ENCODE data around the gene PANX3. TPM values are rescaled to one million over a fixed set of nuclear protein-coding genes. Genes with fewer than 3 reads are reported as not detected.
"Not testable (repeated sequence)": the region's sequence is repeated elsewhere in the genome, so short reads cannot be mapped to it uniquely, and the experiment has no call there.

PANX3 gene
- total RNA-seq, 2 donors from 2014 or later = not detected

GRCh38 chr11:124591430-124591829, 19.8 kb upstream of the PANX3 start:
- H3K27ac ChIP-seq = no peak overlapping the region
- H3K9me3 ChIP-seq = no peaks in the 10 kb centered on the region
- no peaks in the 10 kb centered on the region for H3K27me3 ChIP-seq
- H3K4me1 ChIP-seq = no peaks in the 10 kb centered on the region
- H3K36me3 ChIP-seq = no peaks in the 10 kb centered on the region
- no peak overlapping the region for H3K4me3 ChIP-seq
- no peak for TF ChIP-seq CTCF (IDR thresholded peaks at IDR 0.05)
- no peak for DNase-seq (ENCODE audit: low spot score)

- DNase-seq (ENCODE audit: low spot score) = no peak
- Histone ChIP-seq H3K4me3 (no peak overlapping the region), H3K36me3 (no peaks in the 10 kb centered on the region), H3K9me3 (no peaks in the 10 kb centered on the region), H3K27me3 (no peaks in the 10 kb centered on the region), H3K4me1 (no peaks in the 10 kb centered on the region), H3K27ac (no peak overlapping the region)
- no peak for TF ChIP-seq CTCF (IDR thresholded peaks at IDR 0.05)
These were observed 18.6 kb upstream of the PANX3 start for GRCh38 chr11:124592627-124593026.

- no peaks in the 10 kb centered on the region for H3K9me3 ChIP-seq
- no peak for TF ChIP-seq CTCF (IDR thresholded peaks at IDR 0.05)
- no peaks in the 10 kb centered on the region for H3K27me3 ChIP-seq
- H3K4me3 ChIP-seq = no peak overlapping the region
- H3K4me1 ChIP-seq = no peaks in the 10 kb centered on the region
- no peaks in the 10 kb centered on the region for H3K36me3 ChIP-seq
- no peak overlapping the region for H3K27ac ChIP-seq
- no peak for DNase-seq (ENCODE audit: low spot score)
These were observed 15.9 kb upstream of the PANX3 start for GRCh38 chr11:124595302-124595701.

GRCh38 chr11:124597626-124598025, 13.6 kb upstream of the PANX3 start:
- Histone ChIP-seq H3K27me3 (no peaks in the 10 kb centered on the region), H3K4me1 (no peaks in the 10 kb centered on the region), H3K9me3 (no peaks in the 10 kb centered on the region), H3K27ac (no peak overlapping the region), H3K36me3 (no peaks in the 10 kb centered on the region), H3K4me3 (no peak overlapping the region)
- no peak for DNase-seq (ENCODE audit: low spot score)
- no peak for TF ChIP-seq CTCF (IDR thresholded peaks at IDR 0.05)

- Histone ChIP-seq H3K36me3 (no peaks in the 10 kb centered on the region), H3K27me3 (no peaks in the 10 kb centered on the region), H3K4me3 (no peak overlapping the region), H3K27ac (no peak overlapping the region), H3K4me1 (no peaks in the 10 kb centered on the region), H3K9me3 (no peaks in the 10 kb centered on the region)
- no peak for TF ChIP-seq CTCF (IDR thresholded peaks at IDR 0.05)
- no peak for DNase-seq (ENCODE audit: low spot score)
These were observed 10.5 kb upstream of the PANX3 start for GRCh38 chr11:124600621-124601320.

GRCh38 chr11:124602193-124602592, 9.0 kb upstream of the PANX3 start:
- TF ChIP-seq CTCF (IDR thresholded peaks at IDR 0.05) = no peak
- DNase-seq (ENCODE audit: low spot score) = no peak
- H3K4me1 ChIP-seq = no peaks in the 10 kb centered on the region
- H3K36me3 ChIP-seq = no peaks in the 10 kb centered on the region
- H3K27ac ChIP-seq = no peak overlapping the region
- H3K9me3 ChIP-seq = no peaks in the 10 kb centered on the region
- no peak overlapping the region for H3K4me3 ChIP-seq
- no peaks in the 10 kb centered on the region for H3K27me3 ChIP-seq

- not testable (repeated sequence) for H3K4me1 ChIP-seq; H3K36me3 ChIP-seq; H3K4me3 ChIP-seq; DNase-seq (ENCODE audit: low spot score); H3K27me3 ChIP-seq; H3K9me3 ChIP-seq; H3K27ac ChIP-seq
These were observed 8.5 kb upstream of the PANX3 start for GRCh38 chr11:124602723-124603122.

All from right atrium auricular region (tissue), 2 donors.